Keratinocyte (primary cell): ENCODE results near the gene GPLD1. TPM values are rescaled to one million over a fixed set of nuclear protein-coding genes. Genes with fewer than 3 reads are reported as not detected.

Source experiments
- DNase-seq: peaks from one replicate; pipeline ENCODE4 v3.0.0-alpha.2; 2011; ENCODE audit warnings: low read depth, missing footprints, low spot score
- FAIRE-seq: peaks from 2 replicates; lab custom pipeline; 2011; peaks lifted over from hg19 to GRCh38; lab: Jason Lieb, UNC
- H2AFZ ChIP-seq: 2 replicates; pipeline ENCODE4 v1.6.0; 2012; ENCODE audit warnings: low read length, control low read depth, inconsistent platforms; ENCODE audit not compliant: control insufficient read depth
- H3K27ac ChIP-seq: 2 replicates; pipeline ENCODE4 v1.5.1; 2011; ENCODE audit warnings: low read length; ENCODE audit not compliant: control insufficient read depth, insufficient read depth
- H3K27me3 ChIP-seq: 3 replicates; pipeline ENCODE4 v1.6.0; 2011; ENCODE audit warnings: low read length; ENCODE audit not compliant: control insufficient read depth, insufficient read depth; ENCODE audit errors: extremely low read depth
- H3K36me3 ChIP-seq, 2 experiments: 2 replicates in 1 of 2; 3 replicates in 1 of 2; pipeline ENCODE4 v1.5.1; 2011; ENCODE audit warnings: low read length in 2 of 2, mild to moderate bottlenecking in 1 of 2; ENCODE audit not compliant: control insufficient read depth in 2 of 2, insufficient read depth in 2 of 2; ENCODE audit errors: extremely low read depth in 1 of 2
- H3K4me1 ChIP-seq: 3 replicates; pipeline ENCODE4 v1.5.1; 2011; ENCODE audit warnings: low read length; ENCODE audit not compliant: control insufficient read depth, insufficient read depth; ENCODE audit errors: extremely low read depth
- H3K4me2 ChIP-seq: 3 replicates; pipeline ENCODE4 v1.6.0; 2011; ENCODE audit warnings: low read depth, low read length; ENCODE audit not compliant: control insufficient read depth, insufficient read depth; ENCODE audit errors: extremely low read depth
- H3K4me3 ChIP-seq, 3 experiments: fragments of 200-600 bp in 1 of 3; sonication (generic) in 1 of 3; 2 replicates in 2 of 3; 3 replicates in 1 of 3; pipeline ENCODE4 v1.5.1; 2011 to 2016; ENCODE audit warnings: low read length in 3 of 3, mild to moderate bottlenecking in 3 of 3, control low read depth in 2 of 3, inconsistent platforms in 1 of 3, low read depth in 1 of 3, mixed read lengths in 1 of 3, mixed run types in 1 of 3, moderate library complexity in 1 of 3; ENCODE audit not compliant: control insufficient read depth in 2 of 3, insufficient read depth in 2 of 3; ENCODE audit errors: extremely low read depth in 1 of 3
- H3K79me2 ChIP-seq: 2 replicates; pipeline ENCODE4 v1.6.0; 2012; ENCODE audit warnings: low read length; ENCODE audit not compliant: control insufficient read depth, insufficient read depth
- H3K9ac ChIP-seq: 3 replicates; pipeline ENCODE4 v1.6.0; 2011; ENCODE audit warnings: low read length; ENCODE audit not compliant: control insufficient read depth, insufficient read depth; ENCODE audit errors: extremely low read depth
- H3K9me1 ChIP-seq: 3 replicates; pipeline ENCODE4 v1.6.0; 2011; ENCODE audit warnings: low read length; ENCODE audit not compliant: control insufficient read depth, insufficient read depth; ENCODE audit errors: extremely low read depth
- H3K9me3 ChIP-seq: 2 replicates; pipeline ENCODE4 v1.5.1; 2012; ENCODE audit warnings: low read depth, low read length; ENCODE audit not compliant: control insufficient read depth
- H4K20me1 ChIP-seq: 3 replicates; pipeline ENCODE4 v1.6.0; 2011; ENCODE audit warnings: low read length; ENCODE audit not compliant: control insufficient read depth, insufficient read depth; ENCODE audit errors: extremely low read depth
- CTCF ChIP-seq, 3 experiments: IDR thresholded peaks in 1 of 3; conservative IDR thresholded peaks in 1 of 3; optimal IDR thresholded peaks in 1 of 3; 2 replicates in 2 of 3; 3 replicates in 1 of 3; pipeline versions ENCODE3 to v1.5.1; 2011; ENCODE audit warnings: low read length in 3 of 3, mild to moderate bottlenecking in 3 of 3, moderate library complexity in 2 of 3, control low read depth in 1 of 3, inconsistent platforms in 1 of 3; ENCODE audit not compliant: insufficient read depth in 2 of 3; ENCODE audit errors: extremely low read depth in 1 of 3
- EZH2 ChIP-seq: IDR thresholded peaks from one replicate; pipeline ENCODE4 v1.6.1; 2012; ENCODE audit warnings: inconsistent platforms, mild to moderate bottlenecking, low read length, moderate library complexity
- dilution Hi-C: fragments of 300-500 bp; cut with MboI; formaldehyde crosslinking; loops from one replicate; pipeline ENCODE4 v1.7.0; 2020; ENCODE audit warnings: low sequenced_read_pairs; ENCODE audit not compliant: extremely low pct_ligation_motif_present
- polyA plus RNA-seq, 5 experiments: library from polyadenylated mRNA; depleted of rRNA in 3 of 5; stranded (reverse) in 3 of 5; stranded (forward) in 1 of 5; unstranded in 1 of 5; fragments of >200 nt; gene quantifications; 1 replicate in 1 of 5; 2 replicates in 3 of 5; 3 replicates in 1 of 5; pipeline versions ENCODE4 v1.2.1 to v1.2.3, GENCODE V29; 2011 to 2012; ENCODE audit warnings: missing spikeins in 2 of 5, low read depth in 1 of 5, low replicate concordance in 1 of 5

GPLD1 gene
- polyA plus RNA-seq, 1 donor (not counting 4 experiments of a cell fraction or from before 2014, with no cell fraction given), result 0.07 TPM

- H3K79me2 ChIP-seq, result no peaks in the 10 kb centered on the region
- H3K4me2 ChIP-seq, result no peak overlapping the region
- H3K4me1 ChIP-seq, result no peaks in the 10 kb centered on the region
- H3K36me3 ChIP-seq, result no peaks in the 10 kb centered on the region
- dilution Hi-C loops, result no loop called here
- no peaks in the 10 kb centered on the region for H3K9me3 ChIP-seq
- no peak overlapping the region for H3K9ac ChIP-seq
- H3K9me1 ChIP-seq, result no peaks in the 10 kb centered on the region
- H3K27ac ChIP-seq, result no peak overlapping the region
- H2AFZ ChIP-seq, result peak overlapping the region; percentile 30
- H3K4me3 ChIP-seq, result no peak overlapping the region
- FAIRE-seq, result no peak
- TF ChIP-seq EZH2 (no peak), CTCF (optimal IDR thresholded peaks at IDR 0.05 in 1 of 3, IDR thresholded peaks at IDR 0.05 in 1 of 3, conservative IDR thresholded peaks at IDR 0.05 in 1 of 3; ENCODE audit: extremely low read depth in 1 of 3, insufficient read depth in 2 of 3, low read length in 3 of 3) (peak; percentile 72 to 84 (median 78))
- no peaks in the 10 kb centered on the region for H4K20me1 ChIP-seq
- no peaks in the 10 kb centered on the region for H3K27me3 ChIP-seq
- DNase-seq, result no peak
Measured at GRCh38 chr6:24520929-24521546, 31.7 kb upstream of the GPLD1 start.

GRCh38 chr6:24517659-24518543, 28.5 kb upstream of the GPLD1 start:
- dilution Hi-C loops, result no loop called here
- H3K4me3 ChIP-seq, result no peak overlapping the region
- H3K36me3 ChIP-seq, result no peaks in the 10 kb centered on the region
- no peak overlapping the region for H3K9ac ChIP-seq
- H3K27me3 ChIP-seq, result no peaks in the 10 kb centered on the region
- no peak overlapping the region for H3K4me2 ChIP-seq
- H4K20me1 ChIP-seq, result no peaks in the 10 kb centered on the region
- no peaks in the 10 kb centered on the region for H3K4me1 ChIP-seq
- no peak for FAIRE-seq
- H3K79me2 ChIP-seq, result no peaks in the 10 kb centered on the region
- no peaks in the 10 kb centered on the region for H3K9me1 ChIP-seq
- H3K27ac ChIP-seq, result no peak overlapping the region
- no peak for DNase-seq
- H2AFZ ChIP-seq, result no peak overlapping the region
- no peaks in the 10 kb centered on the region for H3K9me3 ChIP-seq
- TF ChIP-seq CTCF (optimal IDR thresholded peaks at IDR 0.05 in 1 of 3, IDR thresholded peaks at IDR 0.05 in 1 of 3, conservative IDR thresholded peaks at IDR 0.05 in 1 of 3; ENCODE audit: extremely low read depth in 1 of 3, insufficient read depth in 2 of 3, low read length in 3 of 3), result no peak
- no peak for TF ChIP-seq EZH2
